Testis (tissue), 2 donors: ENCODE measurements around the gene NRN1L.

Source experiments
- POLR2A ChIP-seq: fragments of 450-650 bp; IDR thresholded peaks from one replicate; pipeline ENCODE4 v1.6.1; 2017; ENCODE audit warnings: antibody characterized with exemption, mild to moderate bottlenecking, moderate library complexity
- TF ChIP-seq, protein P1 (sequence below), 3 experiments: fragments of 450-650 bp in 2 of 3; fragments of 200-600 bp in 1 of 3; sonication (generic) in 1 of 3; IDR thresholded peaks; one replicate each; pipeline ENCODE4 v1.5.1; 2016 to 2019; ENCODE audit warnings: antibody characterized with exemption in 3 of 3, mild to moderate bottlenecking in 2 of 3, moderate library complexity in 1 of 3

DNA sequence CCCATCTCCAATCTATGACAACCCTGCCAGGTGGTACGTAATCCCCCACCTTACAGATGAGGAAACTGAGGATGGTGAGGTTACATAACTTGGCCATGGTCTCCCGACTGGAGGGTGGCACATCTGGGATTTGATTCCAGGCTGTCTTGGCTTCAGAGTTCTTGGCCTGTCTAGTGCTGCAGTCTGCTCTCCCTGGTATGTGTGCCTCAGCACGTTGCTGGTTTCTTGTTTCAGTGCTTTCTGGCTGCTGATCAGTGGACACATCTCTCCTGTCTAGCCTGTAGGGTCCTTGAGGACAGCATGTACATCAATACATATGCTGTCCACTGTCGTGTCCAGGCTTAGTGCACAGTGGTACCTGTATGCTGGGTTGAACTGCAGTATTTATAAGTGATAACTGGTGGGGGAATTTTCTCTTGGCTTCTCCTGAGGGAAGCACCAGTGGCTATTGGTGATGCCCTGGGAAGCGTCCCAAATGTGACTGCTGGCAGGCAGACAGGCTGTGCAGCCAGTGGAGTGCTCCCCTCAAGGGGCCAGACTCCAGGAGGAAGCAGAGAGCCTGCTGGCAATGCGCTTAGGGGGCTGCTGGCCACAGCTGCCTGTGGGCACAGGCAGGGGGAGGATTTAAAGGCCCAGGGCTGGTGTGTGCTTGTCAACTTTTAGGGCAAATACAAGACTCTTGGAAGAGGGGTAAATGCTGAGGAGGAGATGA, 32.6 kb downstream of the NRN1L start:
- TF ChIP-seq, protein P1, sequence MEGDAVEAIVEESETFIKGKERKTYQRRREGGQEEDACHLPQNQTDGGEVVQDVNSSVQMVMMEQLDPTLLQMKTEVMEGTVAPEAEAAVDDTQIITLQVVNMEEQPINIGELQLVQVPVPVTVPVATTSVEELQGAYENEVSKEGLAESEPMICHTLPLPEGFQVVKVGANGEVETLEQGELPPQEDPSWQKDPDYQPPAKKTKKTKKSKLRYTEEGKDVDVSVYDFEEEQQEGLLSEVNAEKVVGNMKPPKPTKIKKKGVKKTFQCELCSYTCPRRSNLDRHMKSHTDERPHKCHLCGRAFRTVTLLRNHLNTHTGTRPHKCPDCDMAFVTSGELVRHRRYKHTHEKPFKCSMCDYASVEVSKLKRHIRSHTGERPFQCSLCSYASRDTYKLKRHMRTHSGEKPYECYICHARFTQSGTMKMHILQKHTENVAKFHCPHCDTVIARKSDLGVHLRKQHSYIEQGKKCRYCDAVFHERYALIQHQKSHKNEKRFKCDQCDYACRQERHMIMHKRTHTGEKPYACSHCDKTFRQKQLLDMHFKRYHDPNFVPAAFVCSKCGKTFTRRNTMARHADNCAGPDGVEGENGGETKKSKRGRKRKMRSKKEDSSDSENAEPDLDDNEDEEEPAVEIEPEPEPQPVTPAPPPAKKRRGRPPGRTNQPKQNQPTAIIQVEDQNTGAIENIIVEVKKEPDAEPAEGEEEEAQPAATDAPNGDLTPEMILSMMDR (IDR thresholded peaks at IDR 0.05), result no peak
- no peak for TF ChIP-seq POLR2A
